Panc1 (cell line): ENCODE results near the gene STAC3. TPM values are rescaled to one million over a fixed set of nuclear protein-coding genes. Genes with fewer than 3 reads are reported as not detected.

ENCODE experiments used
- ATAC-seq: fragments of 200-7000 bp; cut with Tn5 transposase; 2 replicates; pipeline ENCODE4 v1.9.1; 2020; ENCODE audit warnings: mild to moderate bottlenecking, moderate library complexity
- BruUV-seq: library from RNA; stranded (reverse); fragments of 400-500 nt; replicated peaks from 2 replicates; lab custom pipeline; 2021; lab: Mats Ljungman, UMichigan
- CTCF ChIA-PET: fragments of 300-600 bp; sonication (Branson Sonifier 250); formaldehyde crosslinking; loops from one replicate; lab custom pipeline; 2022; ENCODE audit warnings: antibody characterized with exemption; lab: Charles Lee
- POLR2A ChIA-PET: fragments of 300-600 bp; sonication (Branson Sonifier 250); formaldehyde crosslinking; loops from one replicate; lab custom pipeline; 2022; ENCODE audit warnings: antibody characterized with exemption; lab: Charles Lee
- DNase-seq: peaks from one replicate; pipeline ENCODE4 v3.0.0-alpha.2; 2010; ENCODE audit warnings: low read depth, low spot score
- H3K27ac ChIP-seq: 2 replicates; pipeline ENCODE4 v1.5.1; 2011; ENCODE audit warnings: mild to moderate bottlenecking, low read length, inconsistent platforms
- H3K27me3 ChIP-seq: fragments of 200-500 bp; sonication (Bioruptor generic); 2 replicates; pipeline ENCODE4 v1.6.0; 2014; ENCODE audit warnings: low read length, inconsistent platforms; ENCODE audit not compliant: control insufficient read depth, insufficient read depth
- H3K36me3 ChIP-seq: fragments of 200-500 bp; sonication (Bioruptor generic); 2 replicates; pipeline ENCODE4 v1.5.1; 2014; ENCODE audit warnings: inconsistent platforms, mild to moderate bottlenecking, low read length, moderate library complexity; ENCODE audit not compliant: control insufficient read depth, insufficient read depth
- H3K4me1 ChIP-seq: 2 replicates; pipeline ENCODE4 v1.5.1; 2011; ENCODE audit warnings: inconsistent platforms, mild to moderate bottlenecking, low read length, moderate library complexity; ENCODE audit not compliant: control insufficient read depth, insufficient read depth
- H3K4me3 ChIP-seq, 2 experiments: 2 replicates each; pipeline ENCODE4 v1.5.1; 2011 to 2012; ENCODE audit warnings: low read depth in 2 of 2, low read length in 2 of 2, mild to moderate bottlenecking in 2 of 2, inconsistent platforms in 1 of 2, moderate library complexity in 1 of 2
- H3K9me3 ChIP-seq: fragments of 200-500 bp; sonication (Bioruptor generic); 2 replicates; pipeline ENCODE4 v1.5.1; 2014; ENCODE audit warnings: low read depth, mild to moderate bottlenecking, inconsistent platforms, low read length, moderate library complexity; ENCODE audit not compliant: control insufficient read depth, insufficient read depth
- POLR2AphosphoS5 ChIP-seq: IDR thresholded peaks from 2 replicates; pipeline ENCODE4 v1.6.1; 2012; ENCODE audit warnings: mild to moderate bottlenecking, low read depth, low read length, moderate library complexity
- SIN3A ChIP-seq: IDR thresholded peaks from 2 replicates; pipeline ENCODE4 v1.6.1; 2012; ENCODE audit warnings: low read depth, mild to moderate bottlenecking, low read length, moderate library complexity, borderline replicate concordance; ENCODE audit not compliant: insufficient read depth
- TCF7L2 ChIP-seq: IDR thresholded peaks from 2 replicates; pipeline ENCODE4 v1.6.1; 2011; ENCODE audit warnings: mild to moderate bottlenecking, low read depth, low read length, inconsistent platforms
- in situ Hi-C: cut with HindIII; loops from 2 replicates; pipeline ENCODE4 v1.10.0; 2016; ENCODE audit warnings: low sequenced_read_pairs, low pct_unique_long_range_greater_than_20kb
- intact Hi-C: fragments of 100-400 bp; cut with micrococcal nuclease; formaldehyde crosslinking; loops from one replicate; pipeline ENCODE4 v1.10.0; 2022; ENCODE audit not compliant: unreplicated experiment
- total RNA-seq: library from RNA; stranded (reverse); gene quantifications from one replicate; pipeline ENCODE4 v1.2.1, GENCODE V29; 2021; ENCODE audit not compliant: unreplicated experiment
- TF ChIP-seq, protein P1 (sequence below): fragments of 450-650 bp; IDR thresholded peaks from 2 replicates; pipeline ENCODE4 v1.5.1; 2017; ENCODE audit warnings: mild to moderate bottlenecking
- TF ChIP-seq, protein P2 (sequence below), 2 experiments: IDR thresholded peaks; 2 replicates each; pipeline ENCODE4 v1.6.1; 2011 to 2012; ENCODE audit warnings: low read depth in 2 of 2, control low read depth in 1 of 2, low read length in 1 of 2, mild to moderate bottlenecking in 1 of 2, moderate library complexity in 1 of 2; ENCODE audit not compliant: insufficient read depth in 1 of 2

STAC3 gene
- total RNA-seq, 1 experiment from 2014 or later: 0.87 TPM

DNA sequence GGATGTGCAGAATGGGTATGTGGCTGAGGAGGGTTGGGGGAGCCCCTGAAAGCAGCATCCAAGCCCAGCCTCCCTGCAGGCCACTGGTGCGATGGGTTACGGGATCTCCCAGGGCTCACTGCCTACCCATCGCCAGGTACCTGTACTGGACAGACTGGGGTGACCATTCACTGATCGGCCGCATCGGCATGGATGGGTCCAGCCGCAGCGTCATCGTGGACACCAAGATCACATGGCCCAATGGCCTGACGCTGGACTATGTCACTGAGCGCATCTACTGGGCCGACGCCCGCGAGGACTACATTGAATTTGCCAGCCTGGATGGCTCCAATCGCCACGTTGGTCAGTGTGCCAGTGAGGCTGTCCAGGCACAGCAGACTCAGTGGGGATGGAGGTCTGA, 52.7 kb downstream of the STAC3 start:
- in situ Hi-C loops: no loop called here
- ChIA-PET CTCF (interaction anchor here (0.6 kb wide), 2 partner anchors 42 to 385 kb away, joined by 3 to 8 read pairs; no protein-coding TSS in a partner anchor), POLR2A (interaction anchor here (0.6 kb wide), 1 partner anchor 14 kb away, joined by 6 read pairs; no protein-coding TSS in a partner anchor)
- H3K36me3 ChIP-seq: no peaks in the 10 kb centered on the region
- ATAC-seq (no peak), DNase-seq (no peak)
- intact Hi-C loops: no loop called here
- H3K4me1 ChIP-seq: no peaks in the 10 kb centered on the region
- no peak overlapping the region for H3K27ac ChIP-seq
- H3K9me3 ChIP-seq: no peaks in the 10 kb centered on the region
- no peaks in the 10 kb centered on the region for H3K27me3 ChIP-seq
- no TSS peak for BruUV-seq
- no peak overlapping the region for H3K4me3 ChIP-seq
- TF ChIP-seq SIN3A (no peak), TCF7L2 (no peak), POLR2AphosphoS5 (no peak)
- TF ChIP-seq, protein P1, sequence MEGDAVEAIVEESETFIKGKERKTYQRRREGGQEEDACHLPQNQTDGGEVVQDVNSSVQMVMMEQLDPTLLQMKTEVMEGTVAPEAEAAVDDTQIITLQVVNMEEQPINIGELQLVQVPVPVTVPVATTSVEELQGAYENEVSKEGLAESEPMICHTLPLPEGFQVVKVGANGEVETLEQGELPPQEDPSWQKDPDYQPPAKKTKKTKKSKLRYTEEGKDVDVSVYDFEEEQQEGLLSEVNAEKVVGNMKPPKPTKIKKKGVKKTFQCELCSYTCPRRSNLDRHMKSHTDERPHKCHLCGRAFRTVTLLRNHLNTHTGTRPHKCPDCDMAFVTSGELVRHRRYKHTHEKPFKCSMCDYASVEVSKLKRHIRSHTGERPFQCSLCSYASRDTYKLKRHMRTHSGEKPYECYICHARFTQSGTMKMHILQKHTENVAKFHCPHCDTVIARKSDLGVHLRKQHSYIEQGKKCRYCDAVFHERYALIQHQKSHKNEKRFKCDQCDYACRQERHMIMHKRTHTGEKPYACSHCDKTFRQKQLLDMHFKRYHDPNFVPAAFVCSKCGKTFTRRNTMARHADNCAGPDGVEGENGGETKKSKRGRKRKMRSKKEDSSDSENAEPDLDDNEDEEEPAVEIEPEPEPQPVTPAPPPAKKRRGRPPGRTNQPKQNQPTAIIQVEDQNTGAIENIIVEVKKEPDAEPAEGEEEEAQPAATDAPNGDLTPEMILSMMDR: no peak
- TF ChIP-seq, protein P2, sequence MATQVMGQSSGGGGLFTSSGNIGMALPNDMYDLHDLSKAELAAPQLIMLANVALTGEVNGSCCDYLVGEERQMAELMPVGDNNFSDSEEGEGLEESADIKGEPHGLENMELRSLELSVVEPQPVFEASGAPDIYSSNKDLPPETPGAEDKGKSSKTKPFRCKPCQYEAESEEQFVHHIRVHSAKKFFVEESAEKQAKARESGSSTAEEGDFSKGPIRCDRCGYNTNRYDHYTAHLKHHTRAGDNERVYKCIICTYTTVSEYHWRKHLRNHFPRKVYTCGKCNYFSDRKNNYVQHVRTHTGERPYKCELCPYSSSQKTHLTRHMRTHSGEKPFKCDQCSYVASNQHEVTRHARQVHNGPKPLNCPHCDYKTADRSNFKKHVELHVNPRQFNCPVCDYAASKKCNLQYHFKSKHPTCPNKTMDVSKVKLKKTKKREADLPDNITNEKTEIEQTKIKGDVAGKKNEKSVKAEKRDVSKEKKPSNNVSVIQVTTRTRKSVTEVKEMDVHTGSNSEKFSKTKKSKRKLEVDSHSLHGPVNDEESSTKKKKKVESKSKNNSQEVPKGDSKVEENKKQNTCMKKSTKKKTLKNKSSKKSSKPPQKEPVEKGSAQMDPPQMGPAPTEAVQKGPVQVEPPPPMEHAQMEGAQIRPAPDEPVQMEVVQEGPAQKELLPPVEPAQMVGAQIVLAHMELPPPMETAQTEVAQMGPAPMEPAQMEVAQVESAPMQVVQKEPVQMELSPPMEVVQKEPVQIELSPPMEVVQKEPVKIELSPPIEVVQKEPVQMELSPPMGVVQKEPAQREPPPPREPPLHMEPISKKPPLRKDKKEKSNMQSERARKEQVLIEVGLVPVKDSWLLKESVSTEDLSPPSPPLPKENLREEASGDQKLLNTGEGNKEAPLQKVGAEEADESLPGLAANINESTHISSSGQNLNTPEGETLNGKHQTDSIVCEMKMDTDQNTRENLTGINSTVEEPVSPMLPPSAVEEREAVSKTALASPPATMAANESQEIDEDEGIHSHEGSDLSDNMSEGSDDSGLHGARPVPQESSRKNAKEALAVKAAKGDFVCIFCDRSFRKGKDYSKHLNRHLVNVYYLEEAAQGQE (IDR thresholded peaks at IDR 0.05; ENCODE audit: insufficient read depth in 1 of 2, low read depth in 2 of 2, low read length in 1 of 2): no peak

DNA sequence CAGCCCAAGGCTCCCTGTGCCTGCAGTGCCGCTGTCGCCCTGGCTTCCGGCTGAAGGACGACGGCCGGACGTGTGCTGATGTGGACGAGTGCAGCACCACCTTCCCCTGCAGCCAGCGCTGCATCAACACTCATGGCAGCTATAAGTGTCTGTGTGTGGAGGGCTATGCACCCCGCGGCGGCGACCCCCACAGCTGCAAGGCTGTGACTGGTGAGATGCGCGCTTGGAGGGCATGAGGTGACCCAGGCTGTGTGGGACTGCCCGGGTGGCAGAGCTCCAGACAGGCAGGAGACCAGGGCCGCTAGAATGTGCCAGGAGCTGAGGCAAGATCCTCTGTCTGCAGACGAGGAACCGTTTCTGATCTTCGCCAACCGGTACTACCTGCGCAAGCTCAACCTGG, 54.0 kb downstream of the STAC3 start:
- Histone ChIP-seq H3K36me3 (no peaks in the 10 kb centered on the region), H3K27me3 (no peaks in the 10 kb centered on the region), H3K4me1 (no peaks in the 10 kb centered on the region), H3K27ac (no peak overlapping the region), H3K4me3 (no peak overlapping the region), H3K9me3 (no peaks in the 10 kb centered on the region)
- no TSS peak for BruUV-seq
- TF ChIP-seq, protein P1: no peak
- TF ChIP-seq, protein P2 (IDR thresholded peaks at IDR 0.05; ENCODE audit: insufficient read depth in 1 of 2, low read depth in 2 of 2, low read length in 1 of 2): no peak
- no peak for TF ChIP-seq SIN3A
- no peak for TF ChIP-seq POLR2AphosphoS5
- TF ChIP-seq TCF7L2: no peak
- intact Hi-C loops (no loop called here), in situ Hi-C loops (no loop called here)
- ChIA-PET POLR2A (no interaction called here), CTCF (no interaction called here)
- no peak for DNase-seq
- no peak for ATAC-seq
